ACC112 (cell line): Measurements from ENCODE around the gene GOLGA3.
"Not testable (repeated sequence)": the region's sequence is repeated elsewhere in the genome, so short reads cannot be mapped to it uniquely, and the experiment has no call there.

Experiments used
- H2AFZ ChIP-seq: fragments of 200-600 bp; sonication (generic); one replicate; pipeline ENCODE4 v1.6.0; 2017; ENCODE audit warnings: antibody characterized with exemption, low read length; ENCODE audit not compliant: unreplicated experiment
- H3K27ac ChIP-seq: fragments of 200-600 bp; sonication (generic); 2 replicates; pipeline ENCODE4 v1.5.1; 2014; ENCODE audit warnings: low read depth, mild to moderate bottlenecking, antibody characterized with exemption, low read length, moderate library complexity
- H3K27me3 ChIP-seq: fragments of 200-600 bp; sonication (generic); 2 replicates; pipeline ENCODE4 v1.6.1; 2014; ENCODE audit warnings: mild to moderate bottlenecking, antibody characterized with exemption, low read length, moderate library complexity, mixed read lengths; ENCODE audit not compliant: insufficient read depth
- H3K36me3 ChIP-seq: fragments of 200-600 bp; sonication (generic); 2 replicates; pipeline ENCODE4 v1.6.1; 2016; ENCODE audit warnings: mild to moderate bottlenecking, antibody characterized with exemption, low read length, moderate library complexity, mixed read lengths; ENCODE audit not compliant: insufficient read depth
- H3K4me1 ChIP-seq: fragments of 200-600 bp; sonication (generic); one replicate; pipeline ENCODE4 v1.6.1; 2016; ENCODE audit warnings: low read length, mixed read lengths; ENCODE audit not compliant: insufficient read depth, unreplicated experiment, control insufficient read depth
- H3K4me3 ChIP-seq: fragments of 200-600 bp; sonication (generic); 2 replicates; pipeline ENCODE4 v1.5.1; 2014; ENCODE audit warnings: mild to moderate bottlenecking, low read depth, low read length
- H3K79me2 ChIP-seq: fragments of 200-600 bp; sonication (generic); one replicate; pipeline ENCODE4 v1.6.0; 2016; ENCODE audit warnings: low read length; ENCODE audit not compliant: control insufficient read depth, unreplicated experiment, insufficient read depth

The GOLGA3 gene

GRCh38 chr12:132771126-132771838 is 57.4 kb downstream of the GOLGA3 start:
- Histone ChIP-seq H3K79me2 (no peaks in the 10 kb centered on the region), H3K4me3 (no peak overlapping the region), H3K27me3 (no peaks in the 10 kb centered on the region), H3K36me3 (peaks cover 19% of the 10 kb centered on the region; the same call in 1 of the 2 replicates), H3K4me1 (peaks cover 6% of the 10 kb centered on the region), H3K27ac (no peak overlapping the region), H2AFZ (no peak overlapping the region)

- H3K4me3 ChIP-seq = no peak overlapping the region
These were observed 62.1 kb downstream of the GOLGA3 start for GRCh38 chr12:132766380-132767085.

GRCh38 chr12:132765361-132765760 is 63.3 kb downstream of the GOLGA3 start:
- no peak overlapping the region for H2AFZ ChIP-seq
- peaks cover 5% of the 10 kb centered on the region; the same call in 1 of the 2 replicates for H3K36me3 ChIP-seq
- peaks cover 10% of the 10 kb centered on the region for H3K4me1 ChIP-seq
- H3K4me3 ChIP-seq = no peak overlapping the region
- H3K27ac ChIP-seq = no peak overlapping the region
- no peaks in the 10 kb centered on the region for H3K27me3 ChIP-seq
- H3K79me2 ChIP-seq = peaks cover 18% of the 10 kb centered on the region

More at GRCh38 chr12:132766380-132767085, 62.1 kb downstream of the GOLGA3 start:
- H3K36me3 ChIP-seq = peaks cover 5% of the 10 kb centered on the region; the same call in 1 of the 2 replicates
- H3K79me2 ChIP-seq = peaks cover 6% of the 10 kb centered on the region
- no peak overlapping the region for H2AFZ ChIP-seq
- H3K27me3 ChIP-seq = no peaks in the 10 kb centered on the region
- peaks cover 10% of the 10 kb centered on the region for H3K4me1 ChIP-seq
- peak overlapping the region; percentile 37 for H3K27ac ChIP-seq

GRCh38 chr12:132764231-132764630 is 64.4 kb downstream of the GOLGA3 start:
- peaks cover 10% of the 10 kb centered on the region for H3K4me1 ChIP-seq
- no peaks in the 10 kb centered on the region for H3K27me3 ChIP-seq
- no peak overlapping the region for H3K27ac ChIP-seq
- peaks cover 3% of the 10 kb centered on the region; the same call in 1 of the 2 replicates for H3K36me3 ChIP-seq
- no peak overlapping the region for H2AFZ ChIP-seq
- peaks cover 27% of the 10 kb centered on the region for H3K79me2 ChIP-seq
- no peak overlapping the region for H3K4me3 ChIP-seq

GRCh38 chr12:132761921-132762583 is 66.6 kb downstream of the GOLGA3 start:
- peaks cover 10% of the 10 kb centered on the region for H3K4me1 ChIP-seq
- H2AFZ ChIP-seq = peak overlapping the region; percentile 72
- peaks cover 48% of the 10 kb centered on the region for H3K79me2 ChIP-seq
- H3K4me3 ChIP-seq = peak overlapping the region; percentile 88
- H3K27me3 ChIP-seq = no peaks in the 10 kb centered on the region
- peaks cover 9% of the 10 kb centered on the region for H3K36me3 ChIP-seq
- H3K27ac ChIP-seq = peak overlapping the region; percentile 93

GRCh38 chr12:132761032-132761920 is 67.4 kb downstream of the GOLGA3 start, which contains the start of gene ANKLE2:
TSS of gene ANKLE2 (minus strand) at chr12:132761832. CDS start at chr12:132761798, 34 bp downstream.
- Histone ChIP-seq H3K36me3 (peaks cover 11% of the 10 kb centered on the region), H3K79me2 (peaks cover 56% of the 10 kb centered on the region), H3K27ac (peak within 1 kb of the TSS; percentile 99), H3K4me3 (peak within 1 kb of the TSS; percentile 95), H3K4me1 (peaks cover 5% of the 10 kb centered on the region), H3K27me3 (no peaks in the 10 kb centered on the region), H2AFZ (peak within 1 kb of the TSS; percentile 72)

GRCh38 chr12:132759359-132759758 is 69.3 kb downstream of the GOLGA3 start:
- H3K4me1 ChIP-seq = peaks cover 3% of the 10 kb centered on the region
- H3K27ac ChIP-seq = peak overlapping the region; percentile 57; the same call in 1 of the 2 replicates
- H2AFZ ChIP-seq = no peak overlapping the region
- peak overlapping the region; percentile 95 for H3K4me3 ChIP-seq
- no peaks in the 10 kb centered on the region for H3K27me3 ChIP-seq
- peaks cover 15% of the 10 kb centered on the region for H3K36me3 ChIP-seq
- H3K79me2 ChIP-seq = peaks cover 75% of the 10 kb centered on the region

- H3K4me3 ChIP-seq, H3K4me1 ChIP-seq, H2AFZ ChIP-seq, H3K27ac ChIP-seq, H3K27me3 ChIP-seq: not testable (repeated sequence)
- peaks cover 78% of the 10 kb centered on the region for H3K79me2 ChIP-seq
- peaks cover 16% of the 10 kb centered on the region for H3K36me3 ChIP-seq
These were observed 69.8 kb downstream of the GOLGA3 start for GRCh38 chr12:132758825-132759224.

DNA sequence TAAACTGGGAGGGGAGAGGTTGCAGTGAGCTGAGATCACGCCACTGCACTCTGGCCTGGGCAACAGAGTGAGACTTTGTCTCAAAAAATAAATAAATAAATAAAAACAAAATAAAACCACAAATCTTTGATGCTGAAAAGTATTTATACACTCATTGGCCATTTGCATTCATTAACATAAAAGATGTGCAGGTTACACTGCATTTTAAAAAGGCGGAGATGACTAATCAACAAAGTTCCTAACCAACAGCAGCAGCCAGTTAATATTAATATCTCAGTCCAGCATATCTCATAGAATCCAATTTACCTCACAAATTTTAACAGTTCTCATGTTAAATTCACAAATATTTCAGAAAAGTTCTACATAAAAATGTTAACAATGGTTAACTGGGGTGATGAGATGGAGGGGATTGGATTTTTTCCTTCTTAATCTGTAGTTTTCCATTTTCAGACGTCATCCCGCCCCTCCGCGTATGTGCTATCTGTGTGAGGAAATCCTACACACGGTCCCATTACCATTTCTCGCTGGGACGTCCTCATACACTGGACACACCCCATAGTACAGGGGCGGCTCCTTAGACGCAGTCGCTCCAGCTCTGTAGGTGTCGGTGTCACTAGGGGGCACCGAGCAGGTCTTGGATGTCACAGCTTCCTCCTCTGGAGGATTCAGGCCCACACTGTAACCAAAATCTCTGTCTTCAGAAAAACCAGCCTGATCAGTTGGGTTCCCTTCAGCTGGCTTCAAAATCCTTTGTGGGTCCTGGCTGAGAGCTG is 74.3 kb downstream of the GOLGA3 start:
- Histone ChIP-seq H3K4me3 (no peak overlapping the region), H3K36me3 (peaks cover 37% of the 10 kb centered on the region), H3K79me2 (peaks cover 92% of the 10 kb centered on the region), H3K4me1 (no peaks in the 10 kb centered on the region), H3K27me3 (no peaks in the 10 kb centered on the region), H3K27ac (no peak overlapping the region), H2AFZ (no peak overlapping the region)
